Thyroid gland (tissue), 4 donors: ENCODE results near the gene KRT9.

Experiments used
- CTCF ChIP-seq, 6 experiments: fragments of 200-600 bp in 3 of 6; fragments of 450-650 bp in 3 of 6; sonication (generic) in 3 of 6; IDR thresholded peaks; one replicate each; pipeline ENCODE4 v1.5.1; 2016 to 2019; ENCODE audit warnings: antibody characterized with exemption in 6 of 6, mild to moderate bottlenecking in 2 of 6, inconsistent platforms in 1 of 6, moderate library complexity in 1 of 6
- POLR2A ChIP-seq, 2 donors: fragments of 450-650 bp; IDR thresholded peaks; one replicate each; pipeline ENCODE4 v1.6.1; 2017; ENCODE audit warnings: antibody characterized with exemption in 2 of 2, mild to moderate bottlenecking in 2 of 2, moderate library complexity in 1 of 2

DNA sequence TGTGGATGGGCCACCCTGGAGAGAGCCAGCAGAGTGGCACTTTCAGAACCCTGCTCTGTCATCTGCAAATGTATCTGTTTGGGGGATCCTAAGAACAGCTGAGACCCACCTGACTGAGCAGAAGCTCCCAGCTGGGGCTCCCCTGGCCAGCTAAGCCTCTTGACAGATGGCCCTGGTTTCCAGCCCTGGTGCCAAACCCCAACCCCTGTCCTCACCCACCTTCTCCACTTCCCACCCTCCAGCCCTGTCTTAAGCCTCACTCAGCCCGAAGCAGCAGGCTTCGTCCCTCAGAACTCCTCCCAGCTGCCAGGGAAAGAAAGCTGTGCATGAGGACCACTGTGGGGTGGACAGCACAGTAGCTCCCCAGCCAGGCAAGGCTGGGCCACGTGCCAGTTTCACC lies 3.5 kb upstream of the KRT9 start:
- no peak for TF ChIP-seq CTCF (IDR thresholded peaks at IDR 0.05)
- TF ChIP-seq POLR2A (IDR thresholded peaks at IDR 0.05), result no peak
